GM19023 (cell line): ENCODE data around the gene PC.
"Not testable (repeated sequence)": the region's sequence is repeated elsewhere in the genome, so short reads cannot be mapped to it uniquely, and the experiment has no call there.

Experiments used
- ATAC-seq: cut with Tn5 transposase; IDR thresholded peaks from one replicate; pipeline ENCODE4 v1.9.1; 2021; ENCODE audit warnings: mild to moderate bottlenecking, moderate library complexity; ENCODE audit not compliant: unreplicated experiment

PC gene

DNA sequence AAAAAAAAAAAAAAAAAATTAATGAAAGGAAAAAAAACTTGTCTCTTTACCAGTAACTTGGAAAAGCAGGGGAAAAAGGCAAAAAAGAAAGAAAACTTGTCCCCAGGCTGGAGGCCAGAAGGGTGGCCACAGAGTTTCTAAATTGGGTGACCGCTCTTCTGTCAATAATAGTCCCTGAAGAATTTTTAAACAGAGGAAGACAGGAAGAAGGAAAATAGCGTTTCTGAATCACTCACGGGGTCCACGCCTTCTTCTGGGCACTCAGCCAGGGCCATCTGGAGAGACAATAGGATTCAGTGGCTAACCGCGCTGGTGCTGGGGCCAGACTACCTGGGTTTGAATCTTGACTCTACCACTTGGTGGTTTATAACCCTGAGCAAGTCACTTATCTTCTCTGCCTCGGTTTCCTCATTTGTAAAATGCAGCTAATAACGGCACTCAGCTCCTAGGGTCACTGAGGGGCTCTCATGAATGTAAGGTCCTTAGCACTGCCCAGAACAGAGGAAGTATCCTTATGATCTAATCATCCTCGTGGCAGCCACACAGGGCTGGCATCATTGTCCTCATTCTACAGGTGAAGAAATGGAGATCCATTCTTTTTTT lies 23.9 kb upstream of the PC start:
- ATAC-seq, result no peak

DNA sequence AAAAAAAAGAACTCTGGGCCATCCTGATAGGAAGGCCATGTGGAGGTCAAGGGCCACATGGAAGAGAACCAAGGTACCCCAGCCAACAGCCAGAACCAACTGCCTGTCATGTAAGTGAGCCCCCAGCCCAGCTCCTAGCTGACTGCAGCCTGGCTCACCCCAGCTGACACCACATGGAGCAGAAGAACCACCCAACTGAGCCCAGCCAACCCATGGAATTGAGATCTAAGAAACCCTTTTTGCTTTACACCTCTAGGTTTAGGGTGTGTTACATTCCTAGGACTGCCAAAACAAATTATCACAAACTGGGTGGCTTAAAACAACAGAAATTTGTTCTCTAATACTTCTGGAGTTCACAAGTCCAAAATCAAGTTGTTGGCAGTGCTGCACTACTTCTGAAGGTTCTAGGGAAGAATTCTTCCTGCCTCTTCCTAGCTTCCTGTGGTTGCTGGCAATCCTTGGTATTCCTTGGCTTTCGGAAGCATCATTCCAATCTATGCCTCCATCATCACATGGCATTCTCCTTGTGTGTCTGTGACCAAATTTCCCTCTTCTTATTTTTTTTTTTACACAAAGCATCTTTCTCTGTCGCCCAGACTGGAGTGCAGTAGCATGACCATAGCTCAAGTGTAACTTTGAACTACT lies 21.3 kb upstream of the PC start:
- ATAC-seq, result no peak

GRCh38 chr11:66978717-66979116 lies 20.5 kb upstream of the PC start:
- no peak for ATAC-seq

DNA sequence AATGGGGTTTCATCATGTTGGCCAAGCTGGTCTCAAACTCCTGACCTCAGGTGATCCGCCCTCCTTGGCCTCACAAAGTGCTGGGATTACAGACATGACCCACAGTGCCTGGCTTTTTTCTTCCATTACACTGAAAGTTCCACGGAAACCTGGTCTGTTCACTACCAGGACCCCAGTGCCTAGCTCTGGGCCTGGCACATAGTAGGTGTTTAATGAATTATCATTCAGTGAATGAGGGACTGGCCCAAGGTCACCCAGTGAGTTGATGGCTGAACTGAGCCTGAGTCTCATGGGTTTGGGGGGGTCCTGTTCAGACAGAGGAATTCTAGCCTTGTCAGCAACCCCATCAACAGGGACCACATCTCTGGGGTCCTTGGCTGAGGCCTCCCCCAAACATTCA lies 20.0 kb upstream of the PC start:
- no peak for ATAC-seq

- no peak for ATAC-seq
Measured at GRCh38 chr11:66976925-66977324, 18.7 kb upstream of the PC start.

DNA sequence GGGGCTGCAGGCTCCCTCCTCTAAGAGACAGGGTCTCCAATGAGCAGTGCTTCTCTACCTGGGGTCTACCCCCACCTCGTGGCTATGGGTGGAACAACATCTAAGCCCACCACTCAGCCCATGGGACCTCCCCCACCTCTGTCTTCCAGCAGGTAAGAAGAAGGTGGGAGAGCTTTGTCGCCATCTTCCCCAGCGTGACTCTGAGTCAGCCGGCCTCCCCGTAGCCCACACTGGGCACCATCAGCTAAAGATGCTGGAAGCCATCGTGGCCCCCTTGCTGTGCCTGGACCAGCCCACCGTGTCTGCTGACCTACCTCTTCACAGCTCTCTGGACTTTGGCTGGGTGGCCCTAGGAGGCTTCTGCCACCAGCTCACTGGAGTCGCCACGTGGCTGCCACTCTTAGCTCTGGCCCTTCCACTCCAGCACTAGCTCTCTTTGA lies 17.9 kb upstream of the PC start:
- no peak for ATAC-seq

DNA sequence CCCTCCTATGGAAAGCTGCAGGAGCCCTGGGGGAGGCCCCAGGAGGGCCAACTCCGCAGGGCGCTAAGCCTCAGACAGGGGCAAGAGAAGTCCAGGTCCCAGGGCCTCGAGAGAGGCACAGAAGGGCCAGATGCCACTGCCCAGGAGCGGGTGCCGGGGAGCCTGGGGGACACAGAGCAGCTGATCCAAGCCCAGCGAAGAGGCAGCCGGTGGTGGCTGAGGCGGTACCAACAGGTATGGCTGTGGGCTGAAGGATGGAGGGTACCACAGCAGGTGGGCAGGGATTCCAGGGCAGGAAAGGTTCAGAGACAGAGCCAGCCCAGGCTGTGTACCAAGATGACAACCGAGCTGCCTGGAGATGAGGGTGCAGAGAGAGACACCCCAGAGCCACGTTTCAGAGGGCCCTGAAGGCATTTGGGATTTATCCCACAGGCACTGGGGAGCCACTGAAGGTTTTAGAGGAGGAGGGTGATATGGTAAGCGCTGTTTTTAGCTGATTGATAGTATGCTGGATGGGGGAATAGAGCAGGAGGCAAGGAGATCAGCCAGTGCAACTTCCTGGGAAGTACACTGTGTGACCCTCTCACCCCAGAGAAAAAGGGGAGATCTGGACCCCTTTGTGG lies 17.3 kb upstream of the PC start:
- no peak for ATAC-seq

DNA sequence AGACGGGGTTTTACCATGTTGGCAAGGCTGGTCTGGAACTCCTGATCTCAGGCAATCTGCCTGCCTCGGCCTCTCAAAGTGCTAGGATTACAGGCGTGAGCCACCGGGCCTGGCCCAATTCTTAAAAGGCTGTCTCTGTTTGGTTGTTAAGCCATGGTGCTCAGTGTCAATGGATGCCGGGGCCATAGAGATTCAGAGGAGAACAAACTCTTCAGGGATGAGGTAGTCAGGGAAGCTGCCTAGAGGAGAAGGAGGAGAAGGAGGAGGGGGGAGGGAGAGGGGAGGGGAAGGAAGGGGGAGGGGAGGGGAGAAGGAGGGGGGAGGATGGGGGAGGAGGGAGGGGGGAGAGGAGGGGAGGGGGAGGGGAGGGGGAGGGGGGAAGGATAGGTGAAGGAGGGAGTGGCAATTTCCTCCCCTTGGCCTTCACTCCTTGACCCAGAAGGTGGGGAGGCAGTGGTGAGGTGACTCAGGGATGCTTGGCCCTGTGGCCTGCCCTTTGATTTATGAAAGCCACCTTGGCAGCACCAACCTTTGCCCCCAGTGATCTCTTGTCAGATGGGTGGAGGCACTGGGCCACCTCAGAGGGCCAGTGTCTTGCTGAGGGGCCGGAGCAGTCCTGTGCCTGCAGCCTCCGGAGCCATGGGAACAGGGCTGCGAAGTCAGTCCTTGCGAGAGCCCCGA lies 16.7 kb upstream of the PC start, which contains the start of gene C11orf86:
Gene C11orf86, plus strand, starts transcription at position 581 of the 681 bp plus-strand sequence. Its CDS starts 59 bp downstream, at position 640.
- no peak for ATAC-seq

- ATAC-seq, result no peak
Measured at GRCh38 chr11:66973956-66974580, 15.9 kb upstream of the PC start.

- no peak for ATAC-seq
Measured at GRCh38 chr11:66971488-66971887, 13.3 kb upstream of the PC start.

DNA sequence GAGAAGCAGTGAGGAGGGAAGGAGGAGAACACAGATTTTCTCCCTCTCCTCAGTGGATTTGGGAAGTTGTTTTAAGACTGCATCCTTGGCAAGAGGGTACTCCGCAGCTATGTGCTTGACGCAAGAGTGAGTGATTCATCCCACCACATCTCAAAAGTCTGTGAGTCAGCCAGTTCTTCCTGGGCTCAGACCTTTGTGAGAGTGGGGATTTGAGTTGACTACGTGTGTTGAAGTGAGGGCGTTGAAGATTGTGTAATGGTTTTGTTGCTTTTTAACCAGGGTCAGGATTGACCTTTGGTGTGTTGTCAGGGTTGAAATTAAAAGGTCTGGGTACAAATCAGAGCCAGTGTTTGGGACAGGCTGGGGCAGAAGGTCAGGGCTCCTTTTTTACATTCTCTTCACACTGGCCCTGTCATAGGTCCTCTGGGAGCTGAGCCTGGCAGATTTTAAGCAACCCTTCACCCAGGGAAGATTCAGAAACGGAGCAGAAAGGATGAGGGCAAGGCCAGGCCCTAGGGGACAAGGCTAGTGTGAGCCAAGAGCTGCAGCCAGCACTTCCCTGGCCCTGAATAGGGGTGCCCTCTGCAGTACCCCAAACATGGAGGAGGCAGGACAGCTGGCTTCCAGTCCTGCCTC lies 12.7 kb upstream of the PC start:
- ATAC-seq, result no peak

- no peak for ATAC-seq
Measured at GRCh38 chr11:66970371-66970806, 12.2 kb upstream of the PC start.

DNA sequence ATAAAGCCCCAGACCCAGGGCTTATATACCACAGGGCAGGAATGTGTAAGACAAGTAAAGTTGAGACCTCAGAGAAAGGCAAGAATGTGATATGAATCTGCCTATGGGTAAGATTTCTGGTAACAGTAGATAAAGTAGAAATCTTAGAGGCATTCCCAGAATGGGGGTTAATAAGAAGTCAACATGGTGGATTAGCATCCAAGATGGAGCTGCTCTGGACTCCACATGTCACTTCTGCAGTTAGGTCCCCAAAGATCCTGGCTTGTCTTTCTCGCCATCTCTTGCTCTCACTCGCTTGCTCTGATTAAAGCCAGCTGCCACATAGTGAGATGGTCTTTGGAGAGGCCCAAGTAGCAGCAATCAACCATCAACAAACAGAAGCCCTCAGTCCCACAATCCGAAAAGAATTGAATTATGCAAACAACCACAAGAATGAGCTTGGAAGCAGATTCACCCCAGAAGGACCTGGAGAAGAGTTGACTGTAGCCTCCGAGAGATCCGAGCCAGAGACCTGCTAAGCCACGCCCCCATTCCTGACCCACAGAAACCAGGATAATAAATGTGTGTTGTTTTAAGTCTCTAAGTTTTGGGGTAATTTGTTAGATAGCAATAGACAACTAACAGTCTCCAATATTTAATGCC lies 11.5 kb upstream of the PC start:
- no peak for ATAC-seq

DNA sequence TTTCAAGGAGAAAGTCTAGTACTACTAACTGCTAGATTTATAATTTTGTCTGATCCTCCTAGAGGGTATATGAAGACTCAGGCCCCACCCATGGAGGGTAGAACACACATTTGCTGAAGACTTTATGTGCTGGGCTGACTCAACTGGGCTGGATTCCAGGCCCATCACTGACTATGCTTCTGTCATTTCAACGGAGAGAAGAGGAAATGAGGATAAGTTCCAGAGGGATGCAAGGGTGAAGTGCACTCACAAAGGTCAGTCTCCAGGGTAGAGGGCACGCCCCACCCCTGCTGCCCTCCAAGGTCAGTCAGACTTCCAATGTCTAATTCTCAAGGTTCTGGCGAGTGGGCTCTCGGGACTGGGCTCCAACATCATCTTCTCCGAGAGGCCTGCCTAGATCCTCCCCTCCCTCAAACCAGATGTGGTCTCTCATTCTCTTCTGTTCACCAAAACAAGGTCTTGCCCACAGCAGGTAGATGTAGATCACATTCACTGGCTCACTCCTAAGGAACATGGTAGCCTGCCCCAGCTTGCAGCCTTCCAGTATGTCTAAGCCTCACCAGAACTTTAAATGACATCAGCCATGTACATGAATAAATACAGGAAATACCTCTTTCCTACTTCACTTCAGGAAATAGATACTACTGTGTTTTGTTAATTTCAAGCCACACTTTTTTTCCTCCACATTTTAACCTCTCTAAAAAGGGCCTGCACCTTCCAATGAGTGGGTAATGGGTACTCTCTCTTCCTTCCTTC lies 9.7 kb upstream of the PC start:
- no peak for ATAC-seq

DNA sequence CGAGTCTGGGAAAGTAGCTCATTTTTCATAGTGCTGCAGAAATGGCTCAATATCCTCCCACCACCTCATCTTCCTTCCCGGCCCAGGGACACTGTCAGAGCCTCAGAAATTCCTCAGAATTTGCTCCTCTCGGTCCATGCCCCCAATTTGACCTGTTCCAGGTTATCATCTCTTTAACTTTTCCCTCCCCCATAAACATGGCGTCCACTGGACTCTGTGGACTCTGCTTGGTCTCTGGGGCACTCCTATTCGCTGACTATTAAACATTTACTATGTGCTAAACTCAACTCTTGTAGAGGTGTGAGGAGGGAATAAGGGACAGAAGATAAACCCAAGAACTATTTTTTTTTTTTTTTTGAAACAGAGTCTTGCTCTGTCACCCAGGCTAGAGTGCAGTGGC lies 8.2 kb upstream of the PC start:
- no peak for ATAC-seq

DNA sequence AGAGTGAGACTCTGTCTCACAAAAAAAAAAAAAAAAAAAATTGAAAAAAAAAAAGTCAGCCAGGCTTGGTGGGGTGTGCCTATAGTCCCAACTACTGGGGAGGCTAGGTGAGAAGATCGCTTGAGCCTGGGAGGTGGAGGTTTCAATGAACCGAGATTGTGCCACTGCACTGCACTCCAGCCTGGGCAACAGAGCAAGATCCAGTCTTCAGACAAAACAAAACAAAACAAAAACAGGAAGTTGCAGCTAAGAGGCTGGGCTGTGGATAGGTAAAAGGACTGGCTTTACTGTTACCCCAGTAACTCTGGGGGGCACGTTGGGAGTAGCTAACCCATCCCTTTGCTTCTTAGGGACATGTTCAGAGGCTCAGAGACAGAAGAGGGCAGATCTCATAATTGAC lies 6.3 kb upstream of the PC start:
- ATAC-seq, result no peak

DNA sequence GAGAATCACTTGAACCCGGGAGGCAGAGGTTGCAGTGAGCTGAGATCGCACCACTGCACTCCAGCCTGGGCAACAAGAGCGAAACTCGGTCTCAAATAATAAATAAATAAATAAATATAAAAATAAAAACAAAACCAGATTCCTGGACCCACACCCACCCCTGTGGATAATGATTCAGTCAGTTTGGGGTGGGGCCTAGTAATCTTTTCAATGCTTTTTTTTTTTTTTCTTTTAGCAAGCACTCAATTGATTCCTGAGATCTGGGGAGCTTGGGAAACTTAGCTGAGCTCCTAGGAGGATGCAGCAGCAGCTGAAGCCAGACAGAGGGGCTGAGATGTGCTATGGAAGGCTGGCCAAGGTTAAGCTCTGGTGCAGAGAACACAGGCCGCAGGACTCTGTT lies 4.6 kb upstream of the PC start:
- ATAC-seq, result no peak

GRCh38 chr11:66962247-66962646 lies 4.1 kb upstream of the PC start:
- no peak for ATAC-seq

DNA sequence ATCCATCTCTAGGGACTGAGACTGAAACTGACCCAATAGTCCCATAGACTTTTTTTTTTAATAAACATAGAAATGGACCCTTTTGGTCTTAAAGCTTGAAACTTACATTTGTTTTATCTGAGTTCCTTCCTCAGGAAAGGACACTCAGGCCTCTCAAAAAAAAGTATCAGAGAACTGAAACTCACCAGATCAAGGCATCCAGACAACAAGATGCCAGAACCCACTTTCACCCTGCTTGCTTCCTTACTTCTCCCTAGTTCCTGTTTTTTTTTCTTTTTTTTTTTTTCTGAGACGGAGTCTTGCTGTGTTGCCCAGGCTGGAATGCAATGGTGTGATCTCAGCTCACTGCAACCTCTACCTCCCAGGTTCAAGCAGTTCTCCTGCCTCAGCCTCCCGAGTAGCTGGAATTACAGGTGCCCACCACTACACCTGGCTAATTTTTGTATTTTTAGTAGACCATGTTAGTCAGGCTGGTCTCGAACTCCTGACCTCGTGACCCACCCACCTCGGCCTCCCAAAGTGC lies 3.6 kb upstream of the PC start:
- ATAC-seq, result not testable (repeated sequence)

DNA sequence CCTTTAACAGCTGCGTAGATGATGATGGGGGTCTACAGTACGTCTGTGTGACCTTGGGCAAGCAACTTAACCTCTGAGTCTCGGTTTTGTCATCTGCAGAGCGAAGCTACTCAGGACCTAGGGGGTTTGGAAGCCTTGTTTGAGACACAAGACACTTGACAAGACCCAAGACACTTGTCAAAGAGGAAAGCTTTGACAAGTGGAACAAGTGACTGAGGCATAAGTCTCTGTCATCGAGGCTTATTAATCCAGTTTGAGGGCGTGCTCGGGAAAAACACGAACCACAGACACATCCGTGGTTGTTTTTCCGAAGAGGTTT lies 732 bp upstream of the PC start:
- no peak for ATAC-seq
